HepG2 (cell line): ENCODE results near the gene TCFL5. TPM values are rescaled to one million over a fixed set of nuclear protein-coding genes. Genes with fewer than 3 reads are reported as not detected.

Experiments used
- AGO2 ChIP-seq: fragments of 200-400 bp; formaldehyde crosslinking; optimal IDR thresholded peaks from 2 replicates; pipeline ENCODE3; 2017; ENCODE audit warnings: mild to moderate bottlenecking, low read depth, low read length, moderate library complexity
- CEBPB ChIP-seq: IDR thresholded peaks from 2 replicates; pipeline ENCODE4 v1.6.1; 2011; ENCODE audit warnings: low read depth, low read length, improper control_type of control experiment, borderline replicate concordance
- GATA4 ChIP-seq: sonication (generic); IDR thresholded peaks from 2 replicates; pipeline ENCODE4 v1.6.1; 2016; ENCODE audit warnings: antibody characterized with exemption, low read depth, borderline replicate concordance
- HDAC1 ChIP-seq: sonication (generic); formaldehyde crosslinking; IDR thresholded peaks from 2 replicates; pipeline ENCODE4 v1.5.1; 2020; ENCODE audit warnings: mild to moderate bottlenecking, missing genetic modification reagents
- HMG20A ChIP-seq: IDR thresholded peaks from 2 replicates; pipeline ENCODE4 v1.6.1; 2016; ENCODE audit warnings: borderline replicate concordance
- HOXD1 ChIP-seq: sonication (generic); formaldehyde crosslinking; IDR thresholded peaks from 2 replicates; pipeline ENCODE4 v1.5.0; 2020; ENCODE audit warnings: missing genetic modification reagents
- MXD1 ChIP-seq: sonication (generic); formaldehyde crosslinking; IDR thresholded peaks from 2 replicates; pipeline ENCODE4 v1.4.0; 2020; ENCODE audit warnings: mild to moderate bottlenecking, missing genetic modification reagents
- NFE2 ChIP-seq: sonication (generic); formaldehyde crosslinking; IDR thresholded peaks from 2 replicates; pipeline ENCODE4 v1.4.0; 2020; ENCODE audit warnings: missing genetic modification reagents
- PRMT3 ChIP-seq: sonication (generic); formaldehyde crosslinking; IDR thresholded peaks from 2 replicates; pipeline ENCODE4 v1.8.1; 2022; ENCODE audit warnings: low read depth, mild to moderate bottlenecking, moderate library complexity, missing genetic modification reagents, borderline replicate concordance
- RAD51 ChIP-seq: fragments of 450-650 bp; IDR thresholded peaks from 2 replicates; pipeline ENCODE4 v1.6.1; 2016; ENCODE audit warnings: borderline replicate concordance
- RXRA ChIP-seq: sonication (generic); formaldehyde crosslinking; IDR thresholded peaks from 2 replicates; pipeline ENCODE4 v1.5.1; 2020; ENCODE audit warnings: missing genetic modification reagents
- SATB2 ChIP-seq: sonication (generic); formaldehyde crosslinking; IDR thresholded peaks from 2 replicates; pipeline ENCODE4 v1.5.0; 2020; ENCODE audit warnings: missing genetic modification reagents
- YEATS2 ChIP-seq: sonication (generic); formaldehyde crosslinking; IDR thresholded peaks from 2 replicates; pipeline ENCODE4 v1.4.0; 2020; ENCODE audit warnings: missing genetic modification reagents, borderline replicate concordance
- ZMYM3 ChIP-seq: sonication (generic); formaldehyde crosslinking; IDR thresholded peaks from 2 replicates; pipeline ENCODE4 v1.5.1; 2020; ENCODE audit warnings: mild to moderate bottlenecking, missing genetic modification reagents
- ZNF24 ChIP-seq: fragments of 450-650 bp; IDR thresholded peaks from 2 replicates; pipeline ENCODE4 v1.6.1; 2017; ENCODE audit warnings: antibody characterized with exemption, mild to moderate bottlenecking
- ZNF382 ChIP-seq: sonication (generic); formaldehyde crosslinking; IDR thresholded peaks from 2 replicates; pipeline ENCODE4 v1.5.0; 2020; ENCODE audit warnings: missing genetic modification reagents, mild to moderate bottlenecking, borderline replicate concordance
- ZNF431 ChIP-seq: sonication (generic); formaldehyde crosslinking; IDR thresholded peaks from 2 replicates; pipeline ENCODE4 v1.9.0; 2022; ENCODE audit warnings: missing genetic modification reagents, low read depth, mild to moderate bottlenecking, borderline replicate concordance
- ZNF652 ChIP-seq: IDR thresholded peaks from 2 replicates; pipeline ENCODE4 v1.6.1; 2016; ENCODE audit warnings: low read depth, borderline replicate concordance
- polyA plus RNA-seq, 8 experiments: library from polyadenylated mRNA; depleted of rRNA in 3 of 8; stranded (reverse) in 7 of 8; unstranded in 1 of 8; fragments of >200 nt; fragmentation: Illumina TruSeq in 4 of 8; extraction: Trizol in 4 of 8; gene quantifications; 2 replicates each; pipeline versions ENCODE4 v1.2.1 to v1.2.3, GENCODE V29; 2011 to 2016; ENCODE audit warnings: low read depth in 4 of 8, missing spikeins in 1 of 8, mixed read lengths in 1 of 8; ENCODE audit not compliant: insufficient read depth in 1 of 8
- total RNA-seq, 5 experiments: library from RNA; depleted of rRNA; stranded (reverse); fragments of >200 nt; fragmentation: Illumina TruSeq; extraction: Trizol; gene quantifications; 2 replicates each; pipeline ENCODE4 v1.2.3, GENCODE V29; 2016; ENCODE audit warnings: low read depth in 1 of 5
- TF ChIP-seq, protein P1 (sequence below): sonication (generic); formaldehyde crosslinking; IDR thresholded peaks from 2 replicates; pipeline ENCODE4 v1.5.0; 2020; ENCODE audit warnings: mild to moderate bottlenecking, missing genetic modification reagents, moderate library complexity
- TF ChIP-seq, protein P2 (sequence below): sonication (generic); formaldehyde crosslinking; IDR thresholded peaks from 2 replicates; pipeline ENCODE4 v1.4.0; 2020; ENCODE audit warnings: missing genetic modification reagents
- TF ChIP-seq, protein P3 (sequence below): sonication (generic); formaldehyde crosslinking; IDR thresholded peaks from 2 replicates; pipeline ENCODE4 v1.5.0; 2020; ENCODE audit warnings: missing genetic modification reagents
- TF ChIP-seq, protein P4 (sequence below): sonication (generic); formaldehyde crosslinking; IDR thresholded peaks from 2 replicates; pipeline ENCODE4 v1.5.1; 2020; ENCODE audit warnings: mild to moderate bottlenecking, missing genetic modification reagents, borderline replicate concordance
- TF ChIP-seq, protein P5 (sequence below): sonication (generic); formaldehyde crosslinking; IDR thresholded peaks from 2 replicates; pipeline ENCODE4 v1.5.0; 2020; ENCODE audit warnings: missing genetic modification reagents, mild to moderate bottlenecking, borderline replicate concordance

TCFL5 gene
- total and polyA plus RNA-seq, 2 of the 13 experiments (the other 11 are each of a cell fraction or from before 2014, with no cell fraction given) = 14.8 to 20.0 TPM

DNA sequence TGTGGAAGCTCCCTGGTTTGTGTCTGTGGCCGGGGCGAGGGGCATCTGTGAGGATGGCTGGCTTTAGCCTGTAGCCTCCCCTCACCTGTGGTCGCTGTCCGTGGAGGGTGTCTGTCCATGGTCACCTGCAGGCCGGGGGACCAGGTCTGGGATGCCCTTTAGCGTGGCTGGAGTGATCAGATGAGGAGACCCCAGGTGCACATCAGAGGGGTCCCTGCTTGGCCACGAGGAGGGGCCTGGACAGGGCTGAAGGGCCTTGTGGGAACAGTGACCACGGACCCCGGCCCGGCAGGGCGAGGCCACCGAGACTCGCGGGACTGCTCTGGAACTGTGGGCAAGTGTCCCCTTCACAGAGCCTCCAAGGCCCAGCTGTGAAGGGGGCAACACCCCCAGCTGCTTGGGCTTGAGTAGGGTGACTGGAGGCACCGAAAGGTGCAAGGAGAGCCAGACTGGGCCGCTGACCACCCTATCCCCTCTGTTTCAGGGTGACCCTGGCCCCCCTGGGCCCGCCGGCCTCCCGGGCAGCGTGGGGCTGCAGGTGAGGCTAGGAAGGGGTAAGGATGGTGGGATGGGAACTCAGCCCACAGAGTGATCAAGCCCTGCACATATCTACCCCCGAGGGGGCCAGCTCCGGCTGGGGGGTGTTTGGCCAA, 36.2 kb downstream of the TCFL5 start (continued):
- TF ChIP-seq MXD1 (CRISPR knock-in tag) (0 out of 2 replicates have a peak, but pooled peaks have one; percentile 42), YEATS2 (CRISPR knock-in tag) (no peak), SATB2 (CRISPR knock-in tag) (no peak), PRMT3 (CRISPR knock-in tag) (no peak), HOXD1 (CRISPR knock-in tag) (no peak), RXRA (peak; percentile 65; the same call in 1 of the 2 replicates), ZMYM3 (CRISPR knock-in tag) (no peak), HMG20A (no peak), GATA4 (no peak), CEBPB (no peak), ZNF652 (CRISPR knock-in tag) (no peak), NFE2 (no peak), ZNF24 (no peak), AGO2 (peak; percentile 76), ZNF382 (CRISPR knock-in tag) (no peak), HDAC1 (no peak), ZNF431 (CRISPR knock-in tag) (no peak), RAD51 (no peak)
- TF ChIP-seq, protein P1, sequence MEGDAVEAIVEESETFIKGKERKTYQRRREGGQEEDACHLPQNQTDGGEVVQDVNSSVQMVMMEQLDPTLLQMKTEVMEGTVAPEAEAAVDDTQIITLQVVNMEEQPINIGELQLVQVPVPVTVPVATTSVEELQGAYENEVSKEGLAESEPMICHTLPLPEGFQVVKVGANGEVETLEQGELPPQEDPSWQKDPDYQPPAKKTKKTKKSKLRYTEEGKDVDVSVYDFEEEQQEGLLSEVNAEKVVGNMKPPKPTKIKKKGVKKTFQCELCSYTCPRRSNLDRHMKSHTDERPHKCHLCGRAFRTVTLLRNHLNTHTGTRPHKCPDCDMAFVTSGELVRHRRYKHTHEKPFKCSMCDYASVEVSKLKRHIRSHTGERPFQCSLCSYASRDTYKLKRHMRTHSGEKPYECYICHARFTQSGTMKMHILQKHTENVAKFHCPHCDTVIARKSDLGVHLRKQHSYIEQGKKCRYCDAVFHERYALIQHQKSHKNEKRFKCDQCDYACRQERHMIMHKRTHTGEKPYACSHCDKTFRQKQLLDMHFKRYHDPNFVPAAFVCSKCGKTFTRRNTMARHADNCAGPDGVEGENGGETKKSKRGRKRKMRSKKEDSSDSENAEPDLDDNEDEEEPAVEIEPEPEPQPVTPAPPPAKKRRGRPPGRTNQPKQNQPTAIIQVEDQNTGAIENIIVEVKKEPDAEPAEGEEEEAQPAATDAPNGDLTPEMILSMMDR (CRISPR knock-in tag) = no peak
- TF ChIP-seq, protein P2, sequence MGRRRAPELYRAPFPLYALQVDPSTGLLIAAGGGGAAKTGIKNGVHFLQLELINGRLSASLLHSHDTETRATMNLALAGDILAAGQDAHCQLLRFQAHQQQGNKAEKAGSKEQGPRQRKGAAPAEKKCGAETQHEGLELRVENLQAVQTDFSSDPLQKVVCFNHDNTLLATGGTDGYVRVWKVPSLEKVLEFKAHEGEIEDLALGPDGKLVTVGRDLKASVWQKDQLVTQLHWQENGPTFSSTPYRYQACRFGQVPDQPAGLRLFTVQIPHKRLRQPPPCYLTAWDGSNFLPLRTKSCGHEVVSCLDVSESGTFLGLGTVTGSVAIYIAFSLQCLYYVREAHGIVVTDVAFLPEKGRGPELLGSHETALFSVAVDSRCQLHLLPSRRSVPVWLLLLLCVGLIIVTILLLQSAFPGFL (CRISPR knock-in tag) = no peak
- TF ChIP-seq, protein P3, sequence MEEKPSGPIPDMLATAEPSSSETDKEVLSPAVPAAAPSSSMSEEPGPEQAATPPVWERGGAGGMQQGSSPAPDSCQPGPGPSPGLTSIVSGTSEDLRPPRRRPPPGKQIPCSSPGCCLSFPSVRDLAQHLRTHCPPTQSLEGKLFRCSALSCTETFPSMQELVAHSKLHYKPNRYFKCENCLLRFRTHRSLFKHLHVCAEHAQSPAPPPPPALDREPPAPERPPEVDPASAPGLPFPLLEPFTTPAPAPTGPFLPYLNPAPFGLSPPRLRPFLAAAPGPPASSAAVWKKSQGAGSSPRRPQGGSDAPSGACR = no peak
- TF ChIP-seq, protein P4, sequence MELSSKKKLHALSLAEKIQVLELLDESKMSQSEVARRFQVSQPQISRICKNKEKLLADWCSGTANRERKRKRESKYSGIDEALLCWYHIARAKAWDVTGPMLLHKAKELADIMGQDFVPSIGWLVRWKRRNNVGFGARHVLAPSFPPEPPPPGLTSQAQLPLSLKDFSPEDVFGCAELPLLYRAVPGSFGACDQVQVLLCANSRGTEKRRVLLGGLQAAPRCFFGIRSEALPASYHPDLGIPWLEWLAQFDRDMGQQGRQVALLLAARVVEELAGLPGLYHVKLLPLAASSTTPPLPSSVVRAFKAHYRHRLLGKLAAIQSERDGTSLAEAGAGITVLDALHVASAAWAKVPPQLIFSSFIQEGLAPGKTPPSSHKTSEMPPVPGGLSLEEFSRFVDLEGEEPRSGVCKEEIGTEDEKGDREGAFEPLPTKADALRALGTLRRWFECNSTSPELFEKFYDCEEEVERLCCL (CRISPR knock-in tag) = no peak
- TF ChIP-seq, protein P5, sequence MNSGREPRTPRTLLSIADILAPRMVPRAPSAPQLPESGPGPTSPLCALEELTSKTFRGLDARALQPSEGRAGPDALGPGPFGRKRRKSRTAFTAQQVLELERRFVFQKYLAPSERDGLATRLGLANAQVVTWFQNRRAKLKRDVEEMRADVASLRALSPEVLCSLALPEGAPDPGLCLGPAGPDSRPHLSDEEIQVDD (CRISPR knock-in tag) = no peak
